AG20443 (cell line): ENCODE results near the gene UPF1.
"Not testable (repeated sequence)": the region's sequence is repeated elsewhere in the genome, so short reads cannot be mapped to it uniquely, and the experiment has no call there.

Source experiments
- DNase-seq: peaks from one replicate; pipeline ENCODE4 v3.0.0; 2012; ENCODE audit warnings: low spot score, mixed read lengths

The UPF1 gene

GRCh38 chr19:18898607-18899408 lies 67.0 kb downstream of the UPF1 start:
- DNase-seq = no peak

DNA sequence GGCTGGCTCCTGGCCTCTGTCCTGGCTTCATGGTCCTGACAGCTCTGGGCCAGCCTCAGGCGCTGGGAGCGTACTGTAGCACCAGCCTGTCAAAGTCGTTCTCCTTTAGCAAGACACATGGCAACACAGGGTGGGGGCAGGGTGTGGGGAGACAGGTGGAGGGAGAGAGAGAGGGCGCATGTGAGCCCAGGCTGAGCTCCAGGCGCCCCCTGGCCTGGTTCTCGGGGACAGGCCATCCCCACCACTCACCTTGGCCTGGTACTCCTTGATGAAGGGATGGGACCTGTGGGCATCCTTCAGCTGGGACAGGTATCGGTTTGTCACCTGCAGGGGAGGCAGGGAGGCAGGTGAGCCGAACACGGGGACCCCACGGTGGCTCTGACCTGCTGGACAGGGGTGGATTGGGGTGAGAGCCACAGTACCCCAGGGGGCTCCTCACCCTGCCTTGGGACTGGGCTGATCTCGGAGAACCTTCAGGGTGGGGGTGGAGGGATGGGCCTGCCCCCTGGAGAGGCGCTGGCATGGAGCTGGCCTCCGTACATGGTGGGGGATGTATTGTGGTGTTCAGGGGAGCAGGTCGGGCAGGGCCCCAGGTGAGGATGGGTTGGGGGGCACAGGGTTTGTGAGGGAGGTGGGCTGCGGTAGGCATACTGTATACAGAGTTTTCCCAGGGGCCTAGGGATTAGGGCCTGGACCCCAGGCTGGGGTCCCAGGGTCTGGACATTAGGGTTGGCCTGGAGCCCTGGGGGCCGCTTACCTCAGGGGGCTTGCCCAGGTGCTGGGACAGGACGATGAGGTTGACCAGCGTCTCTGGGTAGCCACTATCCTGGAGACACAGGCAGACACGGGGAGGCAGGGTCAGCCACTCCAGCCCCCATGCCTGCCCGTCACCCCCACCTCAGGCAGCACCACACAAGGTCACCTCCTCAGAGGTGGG lies 68.1 kb downstream of the UPF1 start:
- no peak for DNase-seq

DNA sequence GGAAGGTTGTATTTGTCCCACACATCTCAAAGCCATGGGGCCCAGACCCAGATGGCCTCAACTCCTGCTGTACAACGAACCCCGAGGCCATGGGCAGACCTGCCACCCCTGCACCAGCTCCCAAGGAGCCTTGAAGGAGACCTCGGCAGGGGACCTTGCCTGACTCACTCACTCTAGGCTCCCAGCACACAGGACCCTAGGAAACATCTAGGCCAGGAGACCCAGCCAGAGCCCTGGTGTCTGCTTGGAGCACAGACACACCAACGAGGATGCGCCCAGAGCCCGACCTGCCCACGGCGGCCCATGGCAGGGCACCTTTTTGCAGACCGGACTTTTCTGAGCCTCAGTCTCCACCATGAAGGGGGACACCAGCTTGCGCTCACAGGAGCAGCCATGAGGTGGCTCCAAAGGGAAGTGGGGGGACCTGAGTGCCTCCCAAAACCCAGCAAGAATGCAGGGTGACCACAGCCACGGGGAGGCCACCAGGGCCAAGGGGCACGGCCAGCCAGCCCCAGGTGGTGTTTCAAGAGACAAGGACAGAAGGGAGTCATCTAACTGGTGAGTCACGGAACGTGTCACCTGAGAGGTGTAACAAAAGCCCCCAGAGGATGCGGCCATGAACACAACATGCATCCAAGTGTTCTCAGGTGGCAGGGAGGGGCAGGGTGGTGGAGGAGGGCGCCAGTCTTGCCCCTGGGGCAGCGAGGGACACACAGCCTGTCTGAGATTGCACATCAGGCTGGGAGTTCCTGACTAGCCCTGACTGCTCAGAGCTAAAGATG lies 69.1 kb downstream of the UPF1 start:
- no peak for DNase-seq

GRCh38 chr19:18901491-18901890 lies 69.7 kb downstream of the UPF1 start:
- no peak for DNase-seq

DNA sequence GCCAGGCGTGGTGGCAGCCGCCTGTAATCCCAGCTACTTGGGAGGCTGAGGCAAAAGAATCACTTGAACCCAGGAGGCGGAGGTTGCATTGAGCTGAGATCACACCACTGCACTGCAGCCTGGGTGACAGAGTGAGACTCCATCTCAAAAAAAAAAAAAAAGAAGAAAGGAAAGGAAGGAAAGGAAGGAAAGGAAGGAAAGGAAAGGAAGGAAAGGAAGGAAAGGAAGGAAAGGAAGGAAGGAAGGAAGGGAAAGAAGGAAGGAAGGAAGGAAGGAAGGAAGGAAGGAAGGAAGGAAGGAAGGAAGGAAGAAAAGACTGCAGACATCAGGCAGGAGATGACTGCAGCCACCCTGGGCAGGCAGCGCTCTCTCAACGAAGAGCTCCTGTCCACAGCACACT lies 70.8 kb downstream of the UPF1 start:
- not testable (repeated sequence) for DNase-seq

DNA sequence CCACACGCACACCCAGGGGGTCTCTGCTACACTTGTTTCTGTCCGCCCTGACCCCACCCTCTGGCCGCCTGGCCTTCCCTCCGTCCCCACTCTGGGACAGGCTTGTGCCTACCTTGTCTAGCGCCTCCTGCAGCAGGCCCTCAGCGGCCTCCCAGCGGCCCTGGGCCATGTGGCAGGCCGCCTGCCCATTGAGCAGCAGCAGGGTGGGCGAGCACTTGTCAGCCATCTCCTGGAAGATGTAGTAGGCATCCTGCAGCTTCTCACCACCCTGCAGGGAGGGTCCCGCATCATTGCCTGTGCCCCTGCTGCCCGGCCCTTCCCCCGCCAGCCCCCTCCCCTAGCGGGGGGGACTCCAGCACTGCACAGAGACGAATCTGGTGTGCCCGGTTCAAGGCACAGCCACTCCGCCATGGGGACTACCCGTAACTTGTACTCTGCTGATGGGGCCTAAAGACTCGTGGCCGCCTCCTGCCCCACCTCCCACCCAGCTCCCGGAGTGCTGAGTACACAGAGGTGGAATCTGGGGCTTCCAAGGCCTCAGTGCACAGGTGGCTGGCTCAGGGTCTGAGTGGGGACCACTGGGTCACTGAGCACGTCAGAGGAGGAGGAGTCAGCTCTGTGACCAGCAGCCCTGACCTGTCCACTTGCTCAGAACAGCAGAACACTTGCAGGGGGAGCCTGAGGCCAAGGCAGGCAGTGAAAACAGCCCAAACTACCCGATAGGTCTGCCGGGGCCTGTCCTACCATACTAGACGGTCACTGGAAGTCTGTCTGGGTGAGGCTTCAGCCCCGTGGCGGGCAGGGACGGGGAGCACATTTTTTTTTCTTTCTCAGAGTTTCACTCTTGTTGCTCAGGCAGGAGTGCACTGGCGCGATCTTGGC lies 71.6 kb downstream of the UPF1 start:
- no peak for DNase-seq

DNA sequence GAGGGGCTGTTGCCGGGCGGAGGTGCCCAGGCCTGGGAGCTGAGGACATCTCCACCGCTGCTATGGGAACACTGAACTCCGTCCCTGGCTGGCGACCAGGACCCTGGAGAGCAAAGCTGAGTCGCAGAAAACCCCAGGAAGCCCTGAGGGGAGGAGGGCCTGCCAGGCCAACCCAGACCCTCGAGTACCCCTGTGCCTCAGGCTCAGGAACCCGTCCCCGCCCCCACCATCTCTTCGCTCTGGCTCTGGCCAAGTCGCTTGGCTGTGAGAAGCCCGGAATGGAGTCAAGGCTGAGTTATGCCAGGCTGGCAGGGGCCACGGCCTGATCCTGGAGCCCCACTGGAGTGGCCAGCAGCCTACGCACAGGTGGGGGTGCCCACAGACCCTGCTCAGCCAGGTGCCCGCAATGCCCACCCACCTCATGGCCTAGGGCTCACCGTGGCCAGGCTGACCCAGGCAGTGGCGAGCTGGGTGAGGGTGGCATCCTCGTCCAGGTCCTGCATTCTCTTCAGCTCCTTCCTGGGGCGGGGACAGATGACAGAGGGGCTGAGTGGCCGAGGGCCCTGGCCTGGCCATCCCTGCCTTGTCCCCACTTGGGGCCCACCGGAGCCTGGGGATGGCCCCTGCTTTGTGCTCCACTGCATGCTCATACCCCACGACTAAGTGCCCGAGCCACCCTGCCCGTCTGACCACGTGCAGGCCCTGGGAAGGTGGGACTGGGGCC lies 72.7 kb downstream of the UPF1 start:
- DNase-seq = no peak

GRCh38 chr19:18905058-18905456 lies 73.3 kb downstream of the UPF1 start:
- DNase-seq = no peak

- no peak for DNase-seq
Measured at GRCh38 chr19:18905513-18906236, 73.9 kb downstream of the UPF1 start.

DNA sequence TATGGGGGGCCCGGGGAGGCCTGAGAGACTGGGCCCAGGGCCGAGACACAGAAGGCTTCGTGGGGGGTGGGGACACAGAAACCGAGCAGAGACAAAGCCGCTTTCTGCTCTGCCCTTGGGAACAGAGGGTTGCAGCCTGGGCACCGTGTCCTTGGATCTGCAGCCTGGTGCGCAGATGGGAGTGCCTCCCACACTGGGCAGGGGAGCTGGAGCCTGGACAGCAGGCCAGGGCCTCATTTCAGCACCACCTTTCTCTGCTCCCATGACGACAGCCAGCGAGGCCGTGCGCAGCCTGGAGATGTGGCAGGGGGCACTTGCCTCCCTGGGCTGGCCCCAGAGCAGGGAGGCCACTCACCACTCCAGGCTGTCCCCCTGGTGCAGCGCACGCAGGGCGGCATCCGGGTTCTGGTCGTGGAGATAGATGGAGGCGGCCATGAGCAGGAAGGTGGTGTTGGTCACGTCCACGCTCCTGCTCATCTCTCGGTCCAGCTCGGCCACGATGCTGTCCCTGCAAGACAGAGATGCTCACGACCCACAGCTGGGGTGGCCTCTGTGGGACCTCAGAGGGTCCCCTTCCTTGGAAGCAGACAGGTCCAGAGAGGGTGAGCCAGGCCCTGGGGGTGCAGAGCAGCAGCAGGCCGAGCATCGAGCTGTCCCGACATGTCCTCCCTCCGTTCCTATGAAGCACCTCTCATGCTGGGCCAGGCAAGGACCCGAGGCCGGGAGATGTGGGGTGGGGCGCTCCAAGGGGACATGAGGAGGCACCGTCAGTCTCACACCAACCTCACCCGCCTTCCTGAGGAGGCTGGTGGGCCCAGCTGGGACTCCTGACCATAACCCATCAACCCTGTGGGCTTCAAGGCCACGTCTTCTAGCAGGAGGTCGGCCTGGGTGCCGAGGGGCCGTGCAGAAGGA lies 75.1 kb downstream of the UPF1 start:
- DNase-seq = no peak

DNA sequence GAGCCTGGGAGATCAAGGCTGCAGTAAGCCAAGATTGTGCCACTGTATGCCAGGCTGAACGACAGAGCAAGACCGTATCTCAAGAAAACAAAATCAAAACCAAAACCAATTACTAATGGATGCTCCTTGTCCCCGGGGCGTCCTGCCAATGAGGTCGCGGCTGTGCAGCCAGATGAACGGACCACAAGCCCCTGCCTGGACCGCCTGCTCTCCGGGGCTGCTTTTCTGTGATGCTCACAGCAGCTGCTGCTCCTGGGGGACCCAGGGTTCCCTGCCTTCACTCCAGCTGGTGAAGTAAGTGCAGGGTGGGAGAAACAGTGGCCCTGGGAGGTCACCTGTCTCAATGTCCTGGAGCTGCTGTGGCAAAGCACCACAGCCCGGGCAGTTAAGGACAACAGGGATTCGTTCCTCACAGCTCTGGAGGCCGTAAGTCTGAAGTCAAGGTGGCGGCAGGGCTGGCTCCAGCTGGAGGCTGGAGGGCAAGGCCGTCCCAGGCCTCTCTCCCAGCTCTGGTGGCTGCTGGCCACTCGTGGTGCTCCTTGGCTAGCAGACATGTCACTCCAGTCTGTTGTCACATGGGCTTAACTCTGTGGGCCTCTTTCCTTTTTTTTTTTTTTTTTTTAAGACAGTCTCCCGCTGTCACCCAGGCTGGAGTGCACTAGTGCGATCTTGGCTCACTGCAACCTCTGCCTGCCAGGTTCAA lies 77.3 kb downstream of the UPF1 start:
- no peak for DNase-seq

- DNase-seq = no peak
Measured at GRCh38 chr19:18910010-18910409, 78.3 kb downstream of the UPF1 start.

DNA sequence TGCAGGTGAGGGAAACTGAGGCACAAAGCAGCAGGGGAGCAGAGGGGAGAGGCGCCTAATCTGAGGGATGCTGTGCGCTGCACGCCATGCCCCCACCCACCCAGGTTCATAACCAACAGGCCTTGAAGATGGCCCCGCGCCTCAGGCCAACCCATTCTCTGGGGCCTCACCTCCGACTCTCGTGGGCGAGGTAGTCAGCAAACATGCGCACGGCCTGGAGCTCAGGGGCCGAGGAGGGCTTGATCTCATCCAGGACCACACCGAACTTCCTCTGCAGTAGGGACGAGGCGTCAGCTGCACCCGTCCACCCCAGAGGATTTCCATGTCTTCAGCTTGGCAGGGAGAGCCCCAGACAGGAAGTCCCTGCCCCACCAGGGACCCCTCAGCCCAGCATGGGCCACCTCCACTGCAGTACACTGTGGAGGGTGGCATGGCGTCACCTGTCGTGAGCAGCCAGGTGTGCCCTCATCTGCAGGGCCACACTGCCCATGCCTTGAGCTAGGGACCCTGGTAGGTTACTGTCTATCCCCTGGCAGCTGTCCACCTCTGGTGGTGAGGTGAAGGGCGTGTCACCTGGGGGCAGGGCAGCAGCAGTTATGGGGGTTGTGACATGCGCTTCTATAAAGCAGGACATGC lies 79.2 kb downstream of the UPF1 start:
- DNase-seq = no peak

- DNase-seq = no peak
Measured at GRCh38 chr19:18912933-18913332, 81.2 kb downstream of the UPF1 start.

DNA sequence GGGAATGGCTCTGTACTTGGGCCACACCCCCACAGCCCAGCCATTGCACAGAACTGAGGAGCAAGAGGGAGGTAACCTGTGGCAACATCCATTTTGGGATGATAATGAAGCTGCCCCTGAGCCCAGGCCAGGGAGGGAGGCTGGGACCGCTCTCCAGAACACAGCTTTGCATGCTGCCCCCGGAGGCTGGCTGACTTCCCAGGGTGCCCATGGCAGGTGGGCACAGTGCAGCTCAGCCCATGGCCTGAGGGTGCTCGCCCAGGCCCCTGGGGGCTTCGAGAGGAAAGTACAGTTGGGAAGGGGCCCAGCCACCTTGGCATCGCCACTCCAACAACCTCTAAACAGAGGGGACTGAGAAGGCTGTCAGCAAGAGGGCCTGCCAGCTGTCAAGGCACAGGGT lies 81.7 kb downstream of the UPF1 start:
- no peak for DNase-seq

GRCh38 chr19:18915639-18916038 lies 83.9 kb downstream of the UPF1 start:
- DNase-seq = peak; percentile 60

- not testable (repeated sequence) for DNase-seq
Measured at GRCh38 chr19:18917593-18917992, 85.8 kb downstream of the UPF1 start.
